ENCODE measurements around the gene PRKCQ. TPM values are rescaled to one million over a fixed set of nuclear protein-coding genes. Genes with fewer than 3 reads are reported as not detected.
"Not testable (repeated sequence)": the region's sequence is repeated elsewhere in the genome, so short reads cannot be mapped to it uniquely, and the experiment has no call there.

The PRKCQ gene
- total RNA-seq, 1 donor from 2014 or later = 3.5 TPM

GRCh38 chr10:6455592-6455991 is 124.5 kb downstream of the PRKCQ start:
- DNase-seq (ENCODE audit: low spot score) = no peak
- H3K27ac Mint-ChIP-seq = no peak overlapping the region
- H3K79me2 ChIP-seq (ENCODE audit: low read depth) = no peaks in the 10 kb centered on the region
- no peak overlapping the region for H3K4me2 ChIP-seq
- H3K9me3 ChIP-seq (ENCODE audit: low read depth) = no peaks in the 10 kb centered on the region
- H3K4me1 Mint-ChIP-seq = no peaks in the 10 kb centered on the region
- H3K27me3 Mint-ChIP-seq (ENCODE audit: insufficient read depth, low read depth) = peaks cover 3% of the 10 kb centered on the region
- H3K4me3 ChIP-seq = no peak overlapping the region
- no peaks in the 10 kb centered on the region for H4K20me1 ChIP-seq (ENCODE audit: low read depth)
- H3K4me3 Mint-ChIP-seq = no peak overlapping the region
- H3K9ac ChIP-seq = no peak overlapping the region
- no peaks in the 10 kb centered on the region for H3K4me1 ChIP-seq
- no peaks in the 10 kb centered on the region for H3K27me3 ChIP-seq
- H3K36me3 Mint-ChIP-seq = peaks cover 21% of the 10 kb centered on the region
- H2AFZ ChIP-seq (replicated peaks) = no peak overlapping the region
- no peak for TF ChIP-seq EZH2 (IDR thresholded peaks at IDR 0.05)
- no peak for TF ChIP-seq CTCF (IDR thresholded peaks at IDR 0.05)
- TF ChIP-seq EZH2phosphoT487 (IDR thresholded peaks at IDR 0.05) = no peak
- no peaks in the 10 kb centered on the region for H3K36me3 ChIP-seq
- H3K9me3 Mint-ChIP-seq = peaks cover 2% of the 10 kb centered on the region
- no peak overlapping the region for H3K27ac ChIP-seq
- H3F3A ChIP-seq (ENCODE audit: low read depth) = no peaks in the 10 kb centered on the region

- peaks cover 9% of the 10 kb centered on the region for H3K36me3 Mint-ChIP-seq
- H3K27ac ChIP-seq = no peak overlapping the region
Measured at GRCh38 chr10:6446711-6447110, 133.4 kb downstream of the PRKCQ start.

GRCh38 chr10:6445671-6446316 is 134.3 kb downstream of the PRKCQ start:
- H3K4me2 ChIP-seq = no peak overlapping the region

More at GRCh38 chr10:6446711-6447110, 133.4 kb downstream of the PRKCQ start:
- Histone ChIP-seq H3K9ac (no peak overlapping the region), H2AFZ (replicated peaks) (no peak overlapping the region), H4K20me1 (ENCODE audit: low read depth) (no peaks in the 10 kb centered on the region), H3F3A (ENCODE audit: low read depth) (no peaks in the 10 kb centered on the region), H3K27me3 (no peaks in the 10 kb centered on the region), H3K36me3 (no peaks in the 10 kb centered on the region), H3K79me2 (ENCODE audit: low read depth) (no peaks in the 10 kb centered on the region), H3K4me3 (no peak overlapping the region), H3K4me2 (no peak overlapping the region), H3K9me3 (ENCODE audit: low read depth) (no peaks in the 10 kb centered on the region), H3K4me1 (no peaks in the 10 kb centered on the region)
- Mint-ChIP-seq H3K9me3 (peaks cover 3% of the 10 kb centered on the region), H3K27me3 (ENCODE audit: insufficient read depth, low read depth) (no peaks in the 10 kb centered on the region), H3K4me3 (no peak overlapping the region), H3K27ac (no peak overlapping the region), H3K4me1 (no peaks in the 10 kb centered on the region)
- TF ChIP-seq EZH2phosphoT487 (IDR thresholded peaks at IDR 0.05) = no peak
- DNase-seq (ENCODE audit: low spot score) = no peak

GRCh38 chr10:6439875-6440274 is 140.2 kb downstream of the PRKCQ start:
- H3K9ac ChIP-seq; H3K27ac ChIP-seq; H3K9me3 Mint-ChIP-seq; H3K27me3 ChIP-seq; H3K4me1 ChIP-seq; H3K4me1 Mint-ChIP-seq; H3K9me3 ChIP-seq (ENCODE audit: low read depth); H2AFZ ChIP-seq (replicated peaks); H3K27me3 Mint-ChIP-seq (ENCODE audit: insufficient read depth, low read depth); H3K4me3 ChIP-seq; H3F3A ChIP-seq (ENCODE audit: low read depth); H3K36me3 ChIP-seq; DNase-seq (ENCODE audit: low spot score); H3K79me2 ChIP-seq (ENCODE audit: low read depth); H3K4me3 Mint-ChIP-seq; H3K4me2 ChIP-seq; H3K36me3 Mint-ChIP-seq; H4K20me1 ChIP-seq (ENCODE audit: low read depth); H3K27ac Mint-ChIP-seq: not testable (repeated sequence)

More at GRCh38 chr10:6445671-6446316, 134.3 kb downstream of the PRKCQ start:
- Mint-ChIP-seq H3K9me3 (peaks cover 3% of the 10 kb centered on the region), H3K4me1 (no peaks in the 10 kb centered on the region), H3K36me3 (peaks cover 9% of the 10 kb centered on the region), H3K27me3 (ENCODE audit: insufficient read depth, low read depth) (no peaks in the 10 kb centered on the region), H3K4me3 (no peak overlapping the region), H3K27ac (no peak overlapping the region)
- H2AFZ ChIP-seq (replicated peaks) = peak overlapping the region; percentile 75
- H3K4me1 ChIP-seq = no peaks in the 10 kb centered on the region
- H3K27ac ChIP-seq = no peak overlapping the region
- no peak overlapping the region for H3K9ac ChIP-seq
- no peaks in the 10 kb centered on the region for H3K27me3 ChIP-seq
- no peak overlapping the region for H3K4me3 ChIP-seq
- TF ChIP-seq CTCF (IDR thresholded peaks at IDR 0.05) (peak; percentile 77), EZH2 (IDR thresholded peaks at IDR 0.05) (no peak)
- H3F3A ChIP-seq (ENCODE audit: low read depth) = no peaks in the 10 kb centered on the region
- peak; percentile 52 for DNase-seq (ENCODE audit: low spot score)
- H3K36me3 ChIP-seq = no peaks in the 10 kb centered on the region
- H4K20me1 ChIP-seq (ENCODE audit: low read depth) = no peaks in the 10 kb centered on the region
- H3K9me3 ChIP-seq (ENCODE audit: low read depth) = no peaks in the 10 kb centered on the region
- H3K79me2 ChIP-seq (ENCODE audit: low read depth) = no peaks in the 10 kb centered on the region

Measured in neural progenitor cell (in vitro differentiated cells).